SIG-M5 (cell line): ENCODE results near the gene MEIS1.

Experiments
- DNase-seq: peaks from one replicate; lab custom pipeline; 2025; lab: John Stamatoyannopoulos, UW

MEIS1 gene

DNA sequence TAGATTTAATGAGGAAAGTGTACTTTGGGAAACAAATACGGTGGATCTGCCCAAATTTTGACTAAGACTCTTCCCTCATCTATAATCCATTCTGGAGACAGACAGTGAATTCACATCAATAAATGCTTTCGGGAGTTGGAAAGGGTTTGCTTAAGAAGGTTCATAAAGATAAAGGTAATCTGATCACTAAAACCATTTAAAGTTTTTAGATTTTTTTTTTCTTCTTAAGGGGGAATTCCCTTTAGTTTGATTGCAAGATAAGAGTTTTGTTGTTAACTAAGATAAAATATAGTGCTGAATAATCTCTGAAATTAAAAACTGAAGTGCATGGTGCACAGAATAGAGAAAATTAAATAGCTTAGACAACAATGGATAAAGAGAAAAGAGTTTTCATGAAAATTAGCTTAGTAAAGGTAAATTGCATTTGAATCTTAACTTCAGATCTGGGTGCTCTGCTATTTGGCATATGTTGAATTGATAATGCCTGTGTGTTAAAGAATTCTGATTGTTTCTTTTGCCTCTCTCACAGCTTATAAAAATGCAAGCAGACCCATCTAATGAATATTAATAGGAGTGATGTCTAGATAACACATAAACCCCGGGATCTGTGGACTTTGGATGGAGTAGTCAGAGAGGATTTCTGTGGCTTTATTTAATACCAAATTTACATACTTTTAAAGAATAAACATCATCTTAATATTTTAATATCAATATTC, 100.8 kb downstream of the MEIS1 start:
- DNase-seq, result no peak

DNA sequence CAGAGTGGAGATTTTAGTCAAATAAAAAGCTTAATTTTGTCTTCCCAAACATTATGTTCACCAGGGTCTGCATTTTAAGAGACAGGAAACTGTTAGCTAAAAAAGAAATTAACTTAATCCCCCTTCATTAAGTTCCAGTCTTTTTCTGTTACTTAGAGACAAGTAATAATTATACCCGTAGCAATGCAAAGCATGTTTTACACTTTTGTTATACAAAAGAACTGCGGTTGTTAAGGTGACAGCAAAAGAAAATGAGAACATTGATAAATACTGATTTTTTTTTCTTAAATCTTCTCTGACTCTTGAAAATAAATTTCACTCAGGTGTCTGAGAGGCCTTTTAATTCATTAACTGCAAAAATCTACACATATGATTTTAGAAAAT, 101.4 kb downstream of the MEIS1 start:
- DNase-seq, result no peak

GRCh38 chr2:66536997-66537396, 102.1 kb downstream of the MEIS1 start:
- DNase-seq, result no peak

DNA sequence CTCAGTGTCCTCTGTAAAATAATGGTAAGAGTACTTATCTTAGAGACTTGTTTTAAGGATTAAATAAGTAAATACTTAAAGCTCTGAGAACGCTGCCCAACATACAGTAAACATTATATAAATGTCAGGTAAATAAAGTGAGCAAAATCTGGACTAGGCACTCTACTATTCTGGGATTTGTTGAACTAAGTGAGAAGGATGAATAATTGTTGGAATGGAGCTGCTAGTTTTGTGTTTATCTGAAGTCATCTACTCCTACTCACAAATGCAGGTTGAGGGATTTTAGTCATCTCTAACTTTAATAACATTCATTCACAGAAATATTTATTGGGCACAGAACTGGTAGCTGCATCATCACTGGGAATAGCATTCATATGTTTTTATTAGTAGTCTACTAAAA, 103.4 kb downstream of the MEIS1 start:
- DNase-seq, result no peak

- DNase-seq, result no peak
Observed at GRCh38 chr2:66539452-66539851, 104.5 kb downstream of the MEIS1 start.

- DNase-seq, result no peak
Observed at GRCh38 chr2:66541646-66542045, 106.7 kb downstream of the MEIS1 start.

DNA sequence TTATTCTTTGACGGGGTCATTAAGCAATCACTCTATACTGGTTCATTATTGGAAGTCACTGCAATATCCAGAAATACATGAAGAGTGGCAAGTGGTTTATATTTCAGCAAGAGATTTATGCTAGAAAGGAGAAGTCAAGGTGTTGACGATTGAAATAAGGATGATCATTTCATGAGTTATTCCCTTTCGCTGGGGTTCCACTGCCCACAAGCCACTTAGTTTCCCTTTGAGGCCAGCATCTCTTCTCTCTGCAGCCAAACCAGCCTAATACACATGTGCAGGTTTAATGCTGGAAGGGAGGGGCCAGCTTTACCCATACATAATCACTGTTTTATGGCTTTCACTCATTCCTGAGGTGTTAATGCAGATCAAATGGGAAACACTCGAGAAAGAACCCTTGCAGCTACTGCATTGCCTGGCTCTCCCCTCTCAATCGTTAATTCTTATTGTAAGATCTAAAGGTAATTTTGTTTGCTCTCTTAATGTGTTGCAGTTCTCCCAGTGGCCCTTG, 108.4 kb downstream of the MEIS1 start:
- no peak for DNase-seq

DNA sequence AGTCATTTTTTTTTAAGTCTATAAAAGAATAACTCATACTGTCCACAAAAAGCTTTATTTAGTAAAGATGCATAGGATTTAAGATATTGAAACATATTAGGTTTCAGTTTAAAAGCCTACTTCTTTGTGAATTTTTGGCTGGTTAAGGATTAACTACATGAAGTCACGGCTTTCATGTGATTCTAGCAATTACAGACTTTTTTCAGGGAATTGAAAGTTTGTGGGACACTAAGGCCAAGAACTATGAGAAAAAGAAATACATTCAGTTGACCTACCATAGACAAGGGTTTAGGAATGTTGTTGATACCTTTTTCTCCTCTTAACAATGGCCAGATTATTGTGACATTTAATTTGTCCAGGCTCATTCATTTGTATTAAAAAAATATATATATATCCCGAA, 109.3 kb downstream of the MEIS1 start:
- DNase-seq, result no peak

- no peak for DNase-seq
Observed at GRCh38 chr2:66545258-66545657, 110.3 kb downstream of the MEIS1 start.

DNA sequence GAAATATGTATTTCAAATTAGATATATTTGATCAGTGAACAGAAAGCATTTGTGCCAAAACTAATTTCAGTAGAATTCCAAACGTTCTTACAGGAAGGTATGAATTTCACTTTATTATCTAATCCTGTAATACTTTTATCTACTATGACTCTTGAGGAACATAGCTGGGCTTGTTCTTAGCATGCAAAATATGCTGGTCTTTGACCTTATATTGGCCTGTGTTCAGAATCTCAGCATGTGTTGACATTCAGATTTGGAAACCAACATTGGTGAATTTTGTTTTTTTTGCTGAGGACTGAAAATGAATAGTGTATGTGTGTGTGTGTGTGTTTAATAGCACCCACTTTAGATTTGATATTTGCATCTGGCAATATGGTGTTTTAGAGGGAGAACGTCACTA, 112.2 kb downstream of the MEIS1 start:
- DNase-seq, result no peak

DNA sequence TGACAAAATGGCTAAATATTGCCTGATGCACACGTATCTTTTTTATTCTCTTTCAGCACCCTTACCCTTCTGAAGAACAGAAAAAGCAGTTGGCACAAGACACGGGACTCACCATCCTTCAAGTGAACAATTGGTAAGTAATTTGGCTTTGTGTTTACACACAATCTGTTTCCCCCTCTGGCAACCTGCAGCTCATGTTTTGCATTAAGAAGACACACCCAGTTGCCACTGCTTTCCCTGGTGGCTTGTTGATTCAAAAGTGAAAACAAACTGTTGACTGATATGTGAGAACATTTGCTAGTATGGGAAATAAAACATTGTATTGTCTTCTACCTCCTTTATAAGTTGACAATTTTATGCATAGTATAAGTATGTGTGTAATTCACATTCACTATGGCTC, 113.0 kb downstream of the MEIS1 start:
- no peak for DNase-seq

GRCh38 chr2:66548422-66548821, 113.5 kb downstream of the MEIS1 start:
- no peak for DNase-seq

- DNase-seq, result no peak
Observed at GRCh38 chr2:66550826-66551225, 115.9 kb downstream of the MEIS1 start.

DNA sequence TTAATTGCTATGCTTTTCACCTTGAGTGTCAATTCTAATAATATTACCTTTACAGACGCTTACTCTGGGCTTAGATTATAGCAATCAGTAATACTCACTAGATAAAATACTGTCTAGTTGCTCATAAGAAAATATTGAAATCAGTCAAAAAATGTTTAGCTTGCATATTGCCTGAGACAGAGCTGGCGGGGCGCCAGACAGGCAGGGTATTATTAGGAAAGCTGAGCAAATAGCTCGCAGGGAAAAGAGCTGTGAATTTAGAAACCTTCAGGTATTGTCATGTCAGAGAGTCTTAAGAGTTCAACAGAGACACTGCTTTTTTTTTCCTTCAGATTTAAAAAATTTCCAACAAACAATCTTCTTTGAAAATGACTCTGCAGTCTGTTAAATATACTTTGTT, 118.4 kb downstream of the MEIS1 start:
- DNase-seq, result no peak

GRCh38 chr2:66555091-66555490, 120.2 kb downstream of the MEIS1 start:
- DNase-seq, result no peak

GRCh38 chr2:66555501-66556324, 120.8 kb downstream of the MEIS1 start:
- no peak for DNase-seq

GRCh38 chr2:66559672-66560071, 124.7 kb downstream of the MEIS1 start:
- DNase-seq, result no peak

GRCh38 chr2:66560683-66561082, 125.8 kb downstream of the MEIS1 start:
- no peak for DNase-seq

GRCh38 chr2:66561645-66562303, 126.8 kb downstream of the MEIS1 start:
- no peak for DNase-seq

DNA sequence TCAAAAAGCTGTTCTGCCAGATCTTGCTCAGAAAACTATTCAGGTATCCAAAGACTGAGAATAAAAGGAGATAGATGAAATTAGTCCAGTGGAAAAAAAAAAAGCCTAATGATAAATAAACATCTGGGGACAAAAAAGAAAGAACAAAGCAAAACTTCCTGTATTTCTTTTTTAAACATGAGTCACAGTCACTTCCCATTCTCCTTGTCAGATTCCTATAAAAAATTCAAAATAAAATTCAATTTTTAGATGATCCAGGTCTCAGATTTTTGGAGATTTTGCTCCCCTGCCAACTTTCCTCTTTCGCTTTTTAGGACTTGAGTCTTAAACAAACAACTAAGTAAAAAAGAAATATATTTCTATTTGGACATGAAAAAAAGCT, 127.4 kb downstream of the MEIS1 start:
- DNase-seq, result no peak

- no peak for DNase-seq
Observed at GRCh38 chr2:66563473-66563872, 128.5 kb downstream of the MEIS1 start.

GRCh38 chr2:66565291-66565690, 130.4 kb downstream of the MEIS1 start:
- DNase-seq, result no peak
